Kidney epithelial cell (primary cell): Measurements from ENCODE around the gene CHRNA10. TPM values are rescaled to one million over a fixed set of nuclear protein-coding genes. Genes with fewer than 3 reads are reported as not detected.

Experiments
- DNase-seq: peaks from one replicate; pipeline ENCODE4 v3.0.0-alpha.2; 2010; ENCODE audit warnings: low read depth
- H3K27me3 ChIP-seq: 2 replicates; pipeline ENCODE4 v1.6.0; 2011; ENCODE audit warnings: low read length; ENCODE audit not compliant: control insufficient read depth, insufficient read depth
- H3K36me3 ChIP-seq: 2 replicates; pipeline ENCODE4 v1.5.1; 2011; ENCODE audit warnings: low read length; ENCODE audit not compliant: control insufficient read depth, insufficient read depth
- H3K4me3 ChIP-seq: 2 replicates; pipeline ENCODE4 v1.5.1; 2011; ENCODE audit warnings: low read depth, mild to moderate bottlenecking, control low read depth, low read length
- total RNA-seq: library from RNA; depleted of rRNA; stranded (reverse); fragments of >200 nt; gene quantifications from 2 replicates; pipeline ENCODE4 v1.2.3, GENCODE V29; 2015
- TF ChIP-seq, protein P1 (sequence below): IDR thresholded peaks from 2 replicates; pipeline ENCODE4 v1.5.1; 2011; ENCODE audit warnings: mild to moderate bottlenecking, moderate library complexity, low read length, control low read depth, inconsistent platforms; ENCODE audit not compliant: insufficient read depth, poor library complexity, severe bottlenecking

CHRNA10 gene
- total RNA-seq, 1 donor from 2014 or later: 0.54 TPM

GRCh38 chr11:3703383-3703782 lies 32.2 kb upstream of the CHRNA10 start:
- no peaks in the 10 kb centered on the region for H3K27me3 ChIP-seq
- TF ChIP-seq, protein P1, sequence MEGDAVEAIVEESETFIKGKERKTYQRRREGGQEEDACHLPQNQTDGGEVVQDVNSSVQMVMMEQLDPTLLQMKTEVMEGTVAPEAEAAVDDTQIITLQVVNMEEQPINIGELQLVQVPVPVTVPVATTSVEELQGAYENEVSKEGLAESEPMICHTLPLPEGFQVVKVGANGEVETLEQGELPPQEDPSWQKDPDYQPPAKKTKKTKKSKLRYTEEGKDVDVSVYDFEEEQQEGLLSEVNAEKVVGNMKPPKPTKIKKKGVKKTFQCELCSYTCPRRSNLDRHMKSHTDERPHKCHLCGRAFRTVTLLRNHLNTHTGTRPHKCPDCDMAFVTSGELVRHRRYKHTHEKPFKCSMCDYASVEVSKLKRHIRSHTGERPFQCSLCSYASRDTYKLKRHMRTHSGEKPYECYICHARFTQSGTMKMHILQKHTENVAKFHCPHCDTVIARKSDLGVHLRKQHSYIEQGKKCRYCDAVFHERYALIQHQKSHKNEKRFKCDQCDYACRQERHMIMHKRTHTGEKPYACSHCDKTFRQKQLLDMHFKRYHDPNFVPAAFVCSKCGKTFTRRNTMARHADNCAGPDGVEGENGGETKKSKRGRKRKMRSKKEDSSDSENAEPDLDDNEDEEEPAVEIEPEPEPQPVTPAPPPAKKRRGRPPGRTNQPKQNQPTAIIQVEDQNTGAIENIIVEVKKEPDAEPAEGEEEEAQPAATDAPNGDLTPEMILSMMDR: no peak
- H3K36me3 ChIP-seq: no peaks in the 10 kb centered on the region
- DNase-seq: no peak
- H3K4me3 ChIP-seq: no peak overlapping the region

- Histone ChIP-seq H3K4me3 (no peak overlapping the region), H3K36me3 (no peaks in the 10 kb centered on the region), H3K27me3 (no peaks in the 10 kb centered on the region)
- TF ChIP-seq, protein P1: no peak
- DNase-seq: no peak
Observed at GRCh38 chr11:3700910-3701309, 29.7 kb upstream of the CHRNA10 start.

- no peak overlapping the region for H3K4me3 ChIP-seq
- H3K36me3 ChIP-seq: no peaks in the 10 kb centered on the region
- TF ChIP-seq, protein P1: no peak
- no peaks in the 10 kb centered on the region for H3K27me3 ChIP-seq
- no peak for DNase-seq
Observed at GRCh38 chr11:3700410-3700809, 29.2 kb upstream of the CHRNA10 start.

DNA sequence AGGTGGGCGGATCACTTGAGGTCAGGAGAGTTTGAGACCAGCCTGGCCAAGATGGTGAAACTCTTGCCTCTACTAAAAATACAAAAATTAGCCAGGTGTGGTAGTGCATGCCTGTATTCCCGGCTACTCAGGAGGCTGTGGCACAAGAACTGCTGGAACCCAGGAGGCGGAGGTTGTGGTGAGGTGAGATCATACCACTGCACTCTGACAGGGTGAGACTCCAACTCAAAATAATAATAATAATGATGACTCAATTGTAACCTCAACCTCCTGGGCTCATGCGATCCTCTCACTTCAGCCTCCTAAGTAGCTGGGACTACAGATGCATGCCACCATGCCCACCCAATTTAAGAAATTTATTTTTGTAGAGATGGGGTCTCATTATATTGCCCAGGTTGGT lies 15.6 kb upstream of the CHRNA10 start:
- peaks cover 2% of the 10 kb centered on the region for H3K36me3 ChIP-seq
- no peaks in the 10 kb centered on the region for H3K27me3 ChIP-seq
- TF ChIP-seq, protein P1: no peak
- DNase-seq: no peak
- no peak overlapping the region for H3K4me3 ChIP-seq

DNA sequence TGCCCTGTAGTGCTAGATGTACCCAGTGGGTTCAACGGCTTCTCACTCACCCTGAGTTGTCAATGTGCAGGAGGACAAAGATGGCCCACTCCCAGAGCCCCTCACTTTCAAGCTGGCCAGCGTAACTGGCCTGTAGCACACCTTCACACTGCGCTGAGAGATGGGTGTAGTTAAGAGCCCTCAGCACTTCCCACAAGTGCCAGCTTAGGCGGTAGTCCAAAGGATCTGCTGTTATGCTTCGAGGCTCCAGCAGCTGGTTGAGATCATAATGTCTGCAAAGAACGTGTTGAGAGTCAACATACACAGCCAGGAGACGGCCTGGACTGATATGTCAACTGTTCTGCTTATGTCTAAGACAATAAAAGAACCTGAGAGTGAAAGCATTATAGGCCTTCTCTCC lies 14.7 kb upstream of the CHRNA10 start:
- Histone ChIP-seq H3K4me3 (no peak overlapping the region), H3K27me3 (no peaks in the 10 kb centered on the region), H3K36me3 (peaks cover 2% of the 10 kb centered on the region)
- no peak for DNase-seq
- TF ChIP-seq, protein P1: no peak

GRCh38 chr11:3684819-3685172 lies 13.6 kb upstream of the CHRNA10 start:
- Histone ChIP-seq H3K36me3 (peaks cover 4% of the 10 kb centered on the region), H3K27me3 (no peaks in the 10 kb centered on the region), H3K4me3 (no peak overlapping the region)
- DNase-seq: no peak
- TF ChIP-seq, protein P1: no peak
